K562 (cell line): ENCODE measurements around the gene C2CD2L. TPM values are rescaled to one million over a fixed set of nuclear protein-coding genes. Genes with fewer than 3 reads are reported as not detected.
A peak's percentile ranks its signal among the peaks of the same experiment; 100 is the strongest.

ENCODE experiments used
- ARID2 ChIP-seq: fragments of 450-650 bp; IDR thresholded peaks from 2 replicates; pipeline ENCODE4 v1.6.1; 2017; ENCODE audit warnings: antibody characterized with exemption, mild to moderate bottlenecking
- ARNT ChIP-seq, 2 experiments: fragments of 450-650 bp; IDR thresholded peaks; 2 replicates each; pipeline ENCODE4 v1.6.1; 2016; ENCODE audit warnings: mild to moderate bottlenecking in 1 of 2
- FOXK2 ChIP-seq, 2 experiments: fragments of 450-650 bp; IDR thresholded peaks in 1 of 2; conservative IDR thresholded peaks in 1 of 2; 2 replicates each; pipeline ENCODE4 v1.6.1; 2016; ENCODE audit warnings: low read depth in 2 of 2, mild to moderate bottlenecking in 1 of 2
- MBD2 ChIP-seq: sonication (generic); IDR thresholded peaks from 2 replicates; pipeline ENCODE4 v1.6.1; 2016; ENCODE audit warnings: low read depth, borderline replicate concordance
- PPARD ChIP-seq: fragments of 250-450 bp; sonication (Bioruptor Pico); IDR thresholded peaks from 2 replicates; pipeline ENCODE4 v1.8.0; 2022; ENCODE audit warnings: inconsistent platforms, mild to moderate bottlenecking, moderate library complexity
- RAD21 ChIP-seq, 2 experiments: fragments of 250-450 bp in 1 of 2; fragments of 450-650 bp in 1 of 2; sonication (Bioruptor Pico) in 1 of 2; formaldehyde crosslinking in 1 of 2; IDR thresholded peaks in 1 of 2; conservative IDR thresholded peaks in 1 of 2; 2 replicates each; pipeline versions ENCODE4 v1.4.0 to v1.8.0; 2020 to 2022; ENCODE audit warnings: mild to moderate bottlenecking in 2 of 2, moderate library complexity in 1 of 2
- SETDB1 ChIP-seq: IDR thresholded peaks from one replicate; pipeline ENCODE4 v1.6.1; 2012; ENCODE audit warnings: low read length, control low read depth, inconsistent platforms
- ZNF778 ChIP-seq: fragments of 450-650 bp; formaldehyde crosslinking; IDR thresholded peaks from 2 replicates; pipeline ENCODE4 v1.4.0; 2020; ENCODE audit warnings: mild to moderate bottlenecking, moderate library complexity
- ZNF780A ChIP-seq: fragments of 250-450 bp; sonication (Bioruptor Pico); IDR thresholded peaks from 2 replicates; pipeline ENCODE4 v1.5.0; 2021; ENCODE audit warnings: mild to moderate bottlenecking
- polyA plus RNA-seq, 8 experiments: library from polyadenylated mRNA; depleted of rRNA in 4 of 8; stranded (reverse) in 5 of 8; unstranded in 3 of 8; fragments of >200 nt; fragmentation: Nextera tagmentation in 2 of 8; fragmentation: Illumina TruSeq in 1 of 8; extraction: Ambion mirVana in 2 of 8; extraction: Trizol in 1 of 8; gene quantifications; 2 replicates each; pipeline versions ENCODE4 v1.2.1 to v1.2.3, GENCODE V29; 2011 to 2014; ENCODE audit warnings: inconsistent platforms in 1 of 8, missing spikeins in 1 of 8
- total RNA-seq, 7 experiments: library from RNA; depleted of rRNA in 6 of 7; stranded (reverse); fragments of >200 nt in 6 of 7; fragmentation: Illumina TruSeq in 2 of 7; extraction: Trizol in 2 of 7; gene quantifications; 2 replicates each; pipeline versions ENCODE4 v1.2.1 to v1.2.3, GENCODE V29; 2011 to 2021; ENCODE audit warnings: low replicate concordance in 1 of 7
- TF ChIP-seq, protein P1 (sequence below), 2 experiments: fragments of 450-650 bp; formaldehyde crosslinking in 1 of 2; IDR thresholded peaks; 2 replicates each; pipeline versions ENCODE4 v1.4.0 to v1.6.1; 2014 to 2020; ENCODE audit warnings: mild to moderate bottlenecking in 2 of 2, borderline replicate concordance in 1 of 2, low read depth in 1 of 2
- TF ChIP-seq, protein P2 (sequence below): sonication (generic); formaldehyde crosslinking; IDR thresholded peaks from 2 replicates; pipeline ENCODE4 v1.5.0; 2020; ENCODE audit warnings: missing genetic modification reagents
- TF ChIP-seq, protein P3 (sequence below): fragments of 250-450 bp; sonication (Bioruptor Pico); IDR thresholded peaks from 2 replicates; pipeline ENCODE4 v1.5.0; 2021; ENCODE audit warnings: mild to moderate bottlenecking, borderline replicate concordance

C2CD2L gene
- total and polyA plus RNA-seq, 9 of the 15 experiments (the other 6 are each of a cell fraction or from before 2014, with no cell fraction given) = 0.66 to 41.2 (median 14.8) TPM

DNA sequence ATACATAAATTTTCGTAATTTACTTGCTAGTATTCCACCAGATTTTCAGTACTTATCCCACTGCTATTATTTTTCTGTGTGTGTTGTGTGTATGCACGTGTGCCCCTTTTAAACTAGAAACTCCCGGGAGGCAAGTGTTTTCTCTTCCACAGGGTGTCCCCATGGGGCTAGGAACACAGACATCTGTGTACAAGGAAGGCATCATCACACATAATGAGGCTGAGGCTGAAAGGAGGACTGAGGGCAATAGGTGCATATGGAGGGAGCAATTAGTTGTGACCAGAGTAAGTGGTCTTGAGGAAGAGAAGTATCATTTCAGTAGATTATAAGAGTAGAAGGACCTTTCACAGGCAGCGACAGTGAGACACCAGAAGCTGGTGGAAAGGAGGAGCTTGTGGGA lies 3.4 kb upstream of the C2CD2L start (continued):
- TF ChIP-seq, protein P1, sequence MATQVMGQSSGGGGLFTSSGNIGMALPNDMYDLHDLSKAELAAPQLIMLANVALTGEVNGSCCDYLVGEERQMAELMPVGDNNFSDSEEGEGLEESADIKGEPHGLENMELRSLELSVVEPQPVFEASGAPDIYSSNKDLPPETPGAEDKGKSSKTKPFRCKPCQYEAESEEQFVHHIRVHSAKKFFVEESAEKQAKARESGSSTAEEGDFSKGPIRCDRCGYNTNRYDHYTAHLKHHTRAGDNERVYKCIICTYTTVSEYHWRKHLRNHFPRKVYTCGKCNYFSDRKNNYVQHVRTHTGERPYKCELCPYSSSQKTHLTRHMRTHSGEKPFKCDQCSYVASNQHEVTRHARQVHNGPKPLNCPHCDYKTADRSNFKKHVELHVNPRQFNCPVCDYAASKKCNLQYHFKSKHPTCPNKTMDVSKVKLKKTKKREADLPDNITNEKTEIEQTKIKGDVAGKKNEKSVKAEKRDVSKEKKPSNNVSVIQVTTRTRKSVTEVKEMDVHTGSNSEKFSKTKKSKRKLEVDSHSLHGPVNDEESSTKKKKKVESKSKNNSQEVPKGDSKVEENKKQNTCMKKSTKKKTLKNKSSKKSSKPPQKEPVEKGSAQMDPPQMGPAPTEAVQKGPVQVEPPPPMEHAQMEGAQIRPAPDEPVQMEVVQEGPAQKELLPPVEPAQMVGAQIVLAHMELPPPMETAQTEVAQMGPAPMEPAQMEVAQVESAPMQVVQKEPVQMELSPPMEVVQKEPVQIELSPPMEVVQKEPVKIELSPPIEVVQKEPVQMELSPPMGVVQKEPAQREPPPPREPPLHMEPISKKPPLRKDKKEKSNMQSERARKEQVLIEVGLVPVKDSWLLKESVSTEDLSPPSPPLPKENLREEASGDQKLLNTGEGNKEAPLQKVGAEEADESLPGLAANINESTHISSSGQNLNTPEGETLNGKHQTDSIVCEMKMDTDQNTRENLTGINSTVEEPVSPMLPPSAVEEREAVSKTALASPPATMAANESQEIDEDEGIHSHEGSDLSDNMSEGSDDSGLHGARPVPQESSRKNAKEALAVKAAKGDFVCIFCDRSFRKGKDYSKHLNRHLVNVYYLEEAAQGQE (IDR thresholded peaks at IDR 0.05; ENCODE audit: borderline replicate concordance) = peak; percentile 74; the same call in 1 of the 2 replicates
- TF ChIP-seq, protein P1 (CRISPR knock-in tag; IDR thresholded peaks at IDR 0.05; ENCODE audit: low read depth) = no peak
- TF ChIP-seq ZNF780A (CRISPR knock-in tag) = no peak
- no peak for TF ChIP-seq MBD2
- TF ChIP-seq, protein P2, sequence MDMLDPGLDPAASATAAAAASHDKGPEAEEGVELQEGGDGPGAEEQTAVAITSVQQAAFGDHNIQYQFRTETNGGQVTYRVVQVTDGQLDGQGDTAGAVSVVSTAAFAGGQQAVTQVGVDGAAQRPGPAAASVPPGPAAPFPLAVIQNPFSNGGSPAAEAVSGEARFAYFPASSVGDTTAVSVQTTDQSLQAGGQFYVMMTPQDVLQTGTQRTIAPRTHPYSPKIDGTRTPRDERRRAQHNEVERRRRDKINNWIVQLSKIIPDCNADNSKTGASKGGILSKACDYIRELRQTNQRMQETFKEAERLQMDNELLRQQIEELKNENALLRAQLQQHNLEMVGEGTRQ = no peak
- TF ChIP-seq SETDB1 = no peak
- 0 out of 2 replicates have a peak, but pooled peaks have one; percentile 45 for TF ChIP-seq ARID2
- 0 out of 4 replicates have a peak, but pooled peaks of 1 of the 2 experiments have one; percentile 38 for TF ChIP-seq FOXK2 (conservative IDR thresholded peaks at IDR 0.05 in 1 of 2, IDR thresholded peaks at IDR 0.05 in 1 of 2; ENCODE audit: low read depth in 2 of 2)
- TF ChIP-seq, protein P3, sequence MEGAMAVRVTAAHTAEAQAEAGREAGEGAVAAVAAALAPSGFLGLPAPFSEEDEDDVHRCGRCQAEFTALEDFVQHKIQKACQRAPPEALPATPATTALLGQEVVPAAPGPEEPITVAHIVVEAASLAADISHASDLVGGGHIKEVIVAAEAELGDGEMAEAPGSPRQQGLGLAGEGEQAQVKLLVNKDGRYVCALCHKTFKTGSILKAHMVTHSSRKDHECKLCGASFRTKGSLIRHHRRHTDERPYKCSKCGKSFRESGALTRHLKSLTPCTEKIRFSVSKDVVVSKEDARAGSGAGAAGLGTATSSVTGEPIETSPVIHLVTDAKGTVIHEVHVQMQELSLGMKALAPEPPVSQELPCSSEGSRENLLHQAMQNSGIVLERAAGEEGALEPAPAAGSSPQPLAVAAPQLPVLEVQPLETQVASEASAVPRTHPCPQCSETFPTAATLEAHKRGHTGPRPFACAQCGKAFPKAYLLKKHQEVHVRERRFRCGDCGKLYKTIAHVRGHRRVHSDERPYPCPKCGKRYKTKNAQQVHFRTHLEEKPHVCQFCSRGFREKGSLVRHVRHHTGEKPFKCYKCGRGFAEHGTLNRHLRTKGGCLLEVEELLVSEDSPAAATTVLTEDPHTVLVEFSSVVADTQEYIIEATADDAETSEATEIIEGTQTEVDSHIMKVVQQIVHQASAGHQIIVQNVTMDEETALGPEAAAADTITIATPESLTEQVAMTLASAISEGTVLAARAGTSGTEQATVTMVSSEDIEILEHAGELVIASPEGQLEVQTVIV (CRISPR knock-in tag) = no peak
- TF ChIP-seq PPARD (CRISPR knock-in tag) = no peak
- peak; percentile 72 to 75 for TF ChIP-seq RAD21 (CRISPR knock-in tag; conservative IDR thresholded peaks at IDR 0.05 in 1 of 2, IDR thresholded peaks at IDR 0.05 in 1 of 2)
- TF ChIP-seq ZNF778 (CRISPR knock-in tag) = no peak
- TF ChIP-seq ARNT (IDR thresholded peaks at IDR 0.05) = no peak
- TF ChIP-seq, all 486 proteins: peak for 11
